HG02852 (cell line): ENCODE data around the gene GAGE12H.
"Not testable (repeated sequence)": the region's sequence is repeated elsewhere in the genome, so short reads cannot be mapped to it uniquely, and the experiment has no call there.

Source experiments
- ATAC-seq: cut with Tn5 transposase; IDR thresholded peaks from one replicate; pipeline ENCODE4 v1.9.1; 2021; ENCODE audit warnings: mild to moderate bottlenecking, moderate library complexity; ENCODE audit not compliant: unreplicated experiment

Gene GAGE12H

DNA sequence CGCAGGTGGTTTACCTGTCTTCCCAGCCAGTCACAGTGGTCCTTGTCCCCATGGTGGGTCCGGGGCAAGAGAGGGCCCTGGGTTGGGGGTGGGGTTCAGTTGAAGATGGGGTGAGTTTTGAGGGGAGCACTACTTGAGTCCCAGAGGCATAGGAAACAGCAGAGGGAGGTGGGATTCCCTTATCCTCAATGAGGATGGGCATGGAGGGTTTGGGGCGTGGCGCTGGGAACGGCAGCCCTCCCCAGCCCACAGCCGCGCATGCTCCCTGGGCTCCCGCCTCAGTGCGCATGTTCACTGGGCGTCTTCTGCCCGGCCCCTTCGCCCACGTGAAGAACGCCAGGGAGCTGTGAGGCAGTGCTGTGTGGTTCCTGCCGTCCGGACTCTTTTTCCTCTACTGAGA lies at the start of gene GAGE12H:
Gene GAGE12H (plus strand): TSS at position 301 of the 400 bp plus-strand sequence. CDS start 1,155 bp downstream, outside the sequence.
- ATAC-seq, result not testable (repeated sequence)

DNA sequence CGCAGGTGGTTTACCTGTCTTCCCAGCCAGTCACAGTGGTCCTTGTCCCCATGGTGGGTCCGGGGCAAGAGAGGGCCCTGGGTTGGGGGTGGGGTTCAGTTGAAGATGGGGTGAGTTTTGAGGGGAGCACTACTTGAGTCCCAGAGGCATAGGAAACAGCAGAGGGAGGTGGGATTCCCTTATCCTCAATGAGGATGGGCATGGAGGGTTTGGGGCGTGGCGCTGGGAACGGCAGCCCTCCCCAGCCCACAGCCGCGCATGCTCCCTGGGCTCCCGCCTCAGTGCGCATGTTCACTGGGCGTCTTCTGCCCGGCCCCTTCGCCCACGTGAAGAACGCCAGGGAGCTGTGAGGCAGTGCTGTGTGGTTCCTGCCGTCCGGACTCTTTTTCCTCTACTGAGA lies 47.9 kb upstream of the GAGE12H start, which contains the start of gene GAGE12C:
Gene GAGE12C (plus strand): TSS at position 301 of the 400 bp plus-strand sequence. CDS start 1,155 bp downstream, outside the sequence.
- ATAC-seq, result not testable (repeated sequence)

DNA sequence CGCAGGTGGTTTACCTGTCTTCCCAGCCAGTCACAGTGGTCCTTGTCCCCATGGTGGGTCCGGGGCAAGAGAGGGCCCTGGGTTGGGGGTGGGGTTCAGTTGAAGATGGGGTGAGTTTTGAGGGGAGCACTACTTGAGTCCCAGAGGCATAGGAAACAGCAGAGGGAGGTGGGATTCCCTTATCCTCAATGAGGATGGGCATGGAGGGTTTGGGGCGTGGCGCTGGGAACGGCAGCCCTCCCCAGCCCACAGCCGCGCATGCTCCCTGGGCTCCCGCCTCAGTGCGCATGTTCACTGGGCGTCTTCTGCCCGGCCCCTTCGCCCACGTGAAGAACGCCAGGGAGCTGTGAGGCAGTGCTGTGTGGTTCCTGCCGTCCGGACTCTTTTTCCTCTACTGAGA lies 38.3 kb upstream of the GAGE12H start, which contains the start of gene GAGE12D:
Gene GAGE12D (plus strand): TSS at position 301 of the 400 bp plus-strand sequence. CDS start 1,155 bp downstream, outside the sequence.
- ATAC-seq, result not testable (repeated sequence)

- ATAC-seq, result not testable (repeated sequence)
These were observed 28.8 kb upstream of the GAGE12H start, which contains the start of gene GAGE12E for GRCh38 chrX:49550989-49551388. TSS of gene GAGE12E (plus strand) at chrX:49551289. CDS start at chrX:49552444, 1,155 bp downstream.

DNA sequence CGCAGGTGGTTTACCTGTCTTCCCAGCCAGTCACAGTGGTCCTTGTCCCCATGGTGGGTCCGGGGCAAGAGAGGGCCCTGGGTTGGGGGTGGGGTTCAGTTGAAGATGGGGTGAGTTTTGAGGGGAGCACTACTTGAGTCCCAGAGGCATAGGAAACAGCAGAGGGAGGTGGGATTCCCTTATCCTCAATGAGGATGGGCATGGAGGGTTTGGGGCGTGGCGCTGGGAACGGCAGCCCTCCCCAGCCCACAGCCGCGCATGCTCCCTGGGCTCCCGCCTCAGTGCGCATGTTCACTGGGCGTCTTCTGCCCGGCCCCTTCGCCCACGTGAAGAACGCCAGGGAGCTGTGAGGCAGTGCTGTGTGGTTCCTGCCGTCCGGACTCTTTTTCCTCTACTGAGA lies 19.2 kb upstream of the GAGE12H start, which contains the start of gene GAGE12F:
Gene GAGE12F (plus strand): TSS at position 301 of the 400 bp plus-strand sequence. CDS start 1,155 bp downstream, outside the sequence.
- not testable (repeated sequence) for ATAC-seq

DNA sequence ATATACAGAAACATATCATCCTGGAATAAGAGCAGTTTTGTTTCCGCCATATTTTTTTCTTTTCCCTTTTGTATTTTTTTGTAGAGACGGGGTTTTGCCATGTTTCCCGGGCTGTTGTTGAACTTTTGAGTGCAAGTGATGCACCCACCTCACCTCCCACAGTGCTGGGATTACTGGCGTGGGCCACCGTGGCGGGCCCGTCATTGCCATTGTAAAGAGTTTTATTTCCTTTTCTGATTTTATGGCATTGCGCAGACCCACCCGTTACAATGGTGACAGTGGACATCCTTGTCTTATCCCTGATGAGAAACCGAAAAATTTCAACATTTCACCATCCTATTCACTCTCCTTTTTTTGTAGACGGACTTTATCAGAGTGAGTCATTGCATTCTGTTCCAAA lies 11.0 kb upstream of the GAGE12H start:
- ATAC-seq, result not testable (repeated sequence)

GRCh38 chrX:49569152-49569551 lies 10.6 kb upstream of the GAGE12H start:
- not testable (repeated sequence) for ATAC-seq

DNA sequence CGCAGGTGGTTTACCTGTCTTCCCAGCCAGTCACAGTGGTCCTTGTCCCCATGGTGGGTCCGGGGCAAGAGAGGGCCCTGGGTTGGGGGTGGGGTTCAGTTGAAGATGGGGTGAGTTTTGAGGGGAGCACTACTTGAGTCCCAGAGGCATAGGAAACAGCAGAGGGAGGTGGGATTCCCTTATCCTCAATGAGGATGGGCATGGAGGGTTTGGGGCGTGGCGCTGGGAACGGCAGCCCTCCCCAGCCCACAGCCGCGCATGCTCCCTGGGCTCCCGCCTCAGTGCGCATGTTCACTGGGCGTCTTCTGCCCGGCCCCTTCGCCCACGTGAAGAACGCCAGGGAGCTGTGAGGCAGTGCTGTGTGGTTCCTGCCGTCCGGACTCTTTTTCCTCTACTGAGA lies 9.6 kb upstream of the GAGE12H start, which contains the start of gene GAGE12G:
Gene GAGE12G (plus strand): TSS at position 301 of the 400 bp plus-strand sequence. CDS start 1,155 bp downstream, outside the sequence.
- not testable (repeated sequence) for ATAC-seq

GRCh38 chrX:49589196-49589595 lies 9.4 kb downstream of the GAGE12H start, which contains the start of gene GAGE2A:
TSS of gene GAGE2A (plus strand) at chrX:49589496. CDS start at chrX:49590651, 1,155 bp downstream.
- ATAC-seq, result not testable (repeated sequence)

DNA sequence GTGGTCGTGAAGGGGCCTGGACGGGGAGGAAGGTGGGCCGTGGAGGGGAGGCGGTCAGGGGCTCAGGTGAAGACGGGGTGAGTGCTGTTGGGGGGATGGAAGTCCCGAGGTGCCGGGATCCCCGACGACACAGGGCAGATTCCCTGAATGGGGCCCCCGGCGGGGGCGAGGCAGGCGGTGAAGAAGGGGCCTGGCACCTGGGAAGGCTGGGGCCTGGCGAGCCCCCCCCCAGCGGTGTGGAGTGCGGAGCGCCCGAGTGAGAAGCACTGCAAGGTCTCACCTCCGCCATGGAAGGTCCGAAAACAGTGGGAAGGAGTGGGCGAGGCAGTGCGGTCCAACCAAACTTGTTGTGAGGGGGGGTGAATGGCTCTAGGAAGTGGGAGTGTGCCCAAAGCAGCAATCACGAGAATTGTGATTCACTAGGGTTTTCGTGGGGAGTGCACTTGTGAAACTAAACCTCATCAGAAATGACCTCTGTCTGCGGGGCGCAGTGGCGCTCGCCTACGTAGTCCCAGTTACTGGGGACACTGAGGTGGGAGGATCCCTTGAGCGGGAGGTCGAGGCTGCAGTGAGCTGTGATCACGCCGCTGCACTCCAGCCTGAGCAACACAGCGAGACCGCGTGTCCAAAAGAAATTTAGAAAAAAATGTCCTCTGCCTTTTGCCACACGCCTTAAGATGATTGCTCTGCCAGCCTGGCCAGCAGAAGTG lies 10.2 kb downstream of the GAGE12H start:
- ATAC-seq, result not testable (repeated sequence)

DNA sequence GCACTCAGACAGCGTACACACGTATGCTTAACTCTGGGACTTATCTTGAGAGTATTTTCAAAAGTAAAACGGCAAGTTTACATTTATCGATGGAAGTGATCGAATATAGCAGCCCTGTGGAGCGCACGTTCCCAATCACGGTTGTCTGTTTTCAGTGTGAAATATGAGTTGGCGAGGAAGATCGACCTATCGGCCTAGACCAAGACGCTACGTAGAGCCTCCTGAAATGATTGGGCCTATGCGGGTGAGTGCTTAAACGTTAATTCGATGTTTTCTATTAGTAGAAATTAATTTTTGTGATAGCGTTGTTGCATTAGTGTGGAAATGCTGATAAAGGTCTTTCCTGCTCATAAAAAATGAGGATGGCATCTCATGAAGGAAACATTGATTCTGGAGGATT lies 10.7 kb downstream of the GAGE12H start:
- ATAC-seq, result not testable (repeated sequence)

DNA sequence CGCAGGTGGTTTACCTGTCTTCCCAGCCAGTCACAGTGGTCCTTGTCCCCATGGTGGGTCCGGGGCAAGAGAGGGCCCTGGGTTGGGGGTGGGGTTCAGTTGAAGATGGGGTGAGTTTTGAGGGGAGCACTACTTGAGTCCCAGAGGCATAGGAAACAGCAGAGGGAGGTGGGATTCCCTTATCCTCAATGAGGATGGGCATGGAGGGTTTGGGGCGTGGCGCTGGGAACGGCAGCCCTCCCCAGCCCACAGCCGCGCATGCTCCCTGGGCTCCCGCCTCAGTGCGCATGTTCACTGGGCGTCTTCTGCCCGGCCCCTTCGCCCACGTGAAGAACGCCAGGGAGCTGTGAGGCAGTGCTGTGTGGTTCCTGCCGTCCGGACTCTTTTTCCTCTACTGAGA lies 19.0 kb downstream of the GAGE12H start, which contains the start of gene GAGE1:
Gene GAGE1 (plus strand): TSS at position 301 of the 400 bp plus-strand sequence. CDS start 1,155 bp downstream, outside the sequence.
- not testable (repeated sequence) for ATAC-seq

DNA sequence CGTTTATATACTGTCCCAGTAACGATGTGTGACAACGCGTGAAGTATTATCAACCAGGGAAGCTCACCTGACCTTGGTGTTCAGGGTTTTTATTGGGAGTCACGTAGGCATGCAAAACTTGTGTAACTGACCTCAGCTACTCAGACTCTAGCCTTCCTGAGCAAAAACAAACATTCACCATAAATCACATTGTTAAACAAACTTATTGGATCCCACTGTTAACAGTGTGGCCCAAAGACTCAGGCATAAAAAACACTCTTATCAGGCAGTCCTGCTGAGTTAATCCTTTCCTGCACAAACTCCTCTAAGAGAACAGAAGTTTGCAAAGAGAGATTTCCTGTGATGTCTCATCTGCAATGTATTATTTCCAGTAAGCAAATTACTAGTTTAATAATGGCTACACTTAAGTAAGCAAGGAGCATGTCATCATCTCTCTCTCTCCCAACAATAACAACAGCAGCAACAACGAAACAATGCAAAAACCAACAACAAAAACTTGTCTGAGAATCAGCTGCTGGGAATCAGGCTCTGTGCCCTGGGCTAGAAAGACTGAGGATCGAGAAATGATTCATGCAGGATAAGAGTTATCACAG lies 31.1 kb downstream of the GAGE12H start:
- ATAC-seq, result no peak

DNA sequence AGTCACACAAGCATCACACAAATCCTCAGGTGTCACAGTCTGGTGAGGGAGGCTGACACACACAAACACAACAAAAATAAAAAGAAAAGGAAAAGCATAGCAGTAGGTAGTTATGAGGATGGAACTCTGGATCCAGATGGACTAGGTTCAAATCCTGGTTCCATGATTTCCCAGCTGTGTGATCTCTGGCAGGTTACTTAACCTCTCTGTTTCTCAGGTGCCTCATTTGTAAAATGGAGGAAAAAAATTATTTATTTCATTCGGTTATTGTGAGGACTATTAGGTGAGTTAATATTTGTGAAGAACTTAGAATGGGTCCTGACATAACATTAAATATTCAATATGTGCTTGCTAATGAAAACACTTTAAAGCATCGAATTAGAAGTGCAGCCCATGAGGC lies 38.8 kb downstream of the GAGE12H start:
- no peak for ATAC-seq

- ATAC-seq, result no peak
These were observed 47.5 kb downstream of the GAGE12H start for GRCh38 chrX:49627086-49627777.
